DOHH2 (cell line): ENCODE data around the gene TEKTIP1.

Experiments
- H3F3A ChIP-seq: fragments of 200-600 bp; sonication (generic), shearing (Covaris generic); 2 replicates; pipeline ENCODE4 v1.6.0; 2016; ENCODE audit warnings: antibody characterized with exemption, mild to moderate bottlenecking; ENCODE audit not compliant: control insufficient read depth, insufficient read depth
- H3K27ac ChIP-seq: fragments of 200-600 bp; sonication (generic); 2 replicates; pipeline ENCODE4 v1.5.1; 2014; ENCODE audit warnings: low read depth, mild to moderate bottlenecking, low read length, moderate library complexity
- H3K27me3 ChIP-seq: fragments of 200-600 bp; sonication (generic); 2 replicates; pipeline ENCODE4 v1.6.1; 2014; ENCODE audit warnings: mild to moderate bottlenecking, low read length, mixed read lengths; ENCODE audit not compliant: control insufficient read depth
- H3K36me3 ChIP-seq: fragments of 200-600 bp; sonication (generic); 2 replicates; pipeline ENCODE4 v1.6.1; 2014; ENCODE audit warnings: mild to moderate bottlenecking, low read length, moderate library complexity, mixed read lengths; ENCODE audit not compliant: control insufficient read depth
- H3K4me1 ChIP-seq: fragments of 200-600 bp; sonication (generic); 2 replicates; pipeline ENCODE4 v1.6.1; 2014; ENCODE audit warnings: mild to moderate bottlenecking, low read length, mixed read lengths; ENCODE audit not compliant: control insufficient read depth
- H3K4me2 ChIP-seq: fragments of 200-600 bp; sonication (generic); 2 replicates; pipeline ENCODE4 v1.6.0; 2014; ENCODE audit warnings: mild to moderate bottlenecking, low read length, moderate library complexity
- H3K4me3 ChIP-seq: fragments of 200-600 bp; sonication (generic); 2 replicates; pipeline ENCODE4 v1.5.1; 2014; ENCODE audit warnings: mild to moderate bottlenecking, low read length, mixed read lengths
- H3K79me2 ChIP-seq: fragments of 200-600 bp; sonication (generic); 2 replicates; pipeline ENCODE4 v1.6.1; 2014; ENCODE audit warnings: mild to moderate bottlenecking, low read length, mixed read lengths; ENCODE audit not compliant: control insufficient read depth
- H3K9me2 ChIP-seq: fragments of 200-600 bp; sonication (generic); replicated peaks from 2 replicates; pipeline ENCODE4 v1.6.1; 2014; ENCODE audit warnings: mild to moderate bottlenecking, low read length, mixed read lengths; ENCODE audit not compliant: control insufficient read depth
- H3K9me3 ChIP-seq: fragments of 200-600 bp; sonication (generic); 2 replicates; pipeline ENCODE4 v1.6.1; 2014; ENCODE audit warnings: antibody characterized with exemption, low read length, mixed read lengths; ENCODE audit not compliant: control insufficient read depth, insufficient read depth
- H4K20me1 ChIP-seq: fragments of 200-600 bp; sonication (generic); 2 replicates; pipeline ENCODE4 v1.6.0; 2014; ENCODE audit warnings: low read depth, mild to moderate bottlenecking, antibody characterized with exemption, low read length, moderate library complexity; ENCODE audit not compliant: control insufficient read depth, insufficient read depth
- CTCF ChIP-seq: fragments of 200-600 bp; sonication (generic); IDR thresholded peaks from one replicate; pipeline ENCODE4 v1.5.1; 2014; ENCODE audit warnings: antibody characterized with exemption, mild to moderate bottlenecking, low read depth, low read length; ENCODE audit not compliant: poor library complexity, severe bottlenecking
- EZH2phosphoT487 ChIP-seq: fragments of 200-600 bp; sonication (generic); IDR thresholded peaks from 2 replicates; pipeline ENCODE4 v1.6.1; 2017; ENCODE audit warnings: borderline replicate concordance, mild to moderate bottlenecking, antibody characterized with exemption, low read length, moderate library complexity, mixed read lengths

TEKTIP1 gene

GRCh38 chr19:3538965-3539755 is at the start of gene TEKTIP1:
Gene TEKTIP1 (plus strand): TSS chr19:3539174. CDS start chr19:3539178, 4 bp downstream.
- H3K9me2 ChIP-seq = no peaks in the 10 kb centered on the region
- peaks cover 5% of the 10 kb centered on the region; the same call in 1 of the 2 replicates for H3F3A ChIP-seq
- H3K4me3 ChIP-seq = no peak within 1 kb of the TSS
- no peak within 1 kb of the TSS for H3K4me2 ChIP-seq
- H3K27ac ChIP-seq = no peak within 1 kb of the TSS
- no peak for TF ChIP-seq CTCF
- no peak for TF ChIP-seq EZH2phosphoT487
- no peaks in the 10 kb centered on the region for H3K27me3 ChIP-seq
- no peaks in the 10 kb centered on the region for H4K20me1 ChIP-seq
- H3K36me3 ChIP-seq = peaks cover 38% of the 10 kb centered on the region
- H3K4me1 ChIP-seq = no peaks in the 10 kb centered on the region
- no peaks in the 10 kb centered on the region for H3K9me3 ChIP-seq
- no peaks in the 10 kb centered on the region for H3K79me2 ChIP-seq

GRCh38 chr19:3491396-3492119 is 47.4 kb upstream of the TEKTIP1 start:
- Histone ChIP-seq H3K79me2 (no peaks in the 10 kb centered on the region; the same call in 1 of the 2 replicates), H3K9me2 (no peaks in the 10 kb centered on the region), H3K27me3 (no peaks in the 10 kb centered on the region), H3F3A (no peaks in the 10 kb centered on the region), H4K20me1 (no peaks in the 10 kb centered on the region), H3K36me3 (peaks cover 25% of the 10 kb centered on the region), H3K27ac (no peak overlapping the region), H3K4me2 (no peak overlapping the region), H3K4me3 (no peak overlapping the region), H3K4me1 (no peaks in the 10 kb centered on the region), H3K9me3 (no peaks in the 10 kb centered on the region)
- TF ChIP-seq CTCF (no peak), EZH2phosphoT487 (no peak)

- Histone ChIP-seq H4K20me1 (no peaks in the 10 kb centered on the region), H3K27me3 (no peaks in the 10 kb centered on the region), H3K9me3 (no peaks in the 10 kb centered on the region), H3K4me3 (no peak overlapping the region), H3K79me2 (peaks cover 5% of the 10 kb centered on the region), H3K4me1 (no peaks in the 10 kb centered on the region), H3K4me2 (no peak overlapping the region), H3K9me2 (no peaks in the 10 kb centered on the region), H3K27ac (no peak overlapping the region), H3F3A (no peaks in the 10 kb centered on the region), H3K36me3 (peaks cover 30% of the 10 kb centered on the region)
- no peak for TF ChIP-seq EZH2phosphoT487
These were observed 46.7 kb upstream of the TEKTIP1 start for GRCh38 chr19:3492131-3492839.
